ENCODE results near the gene WNT7B.

The WNT7B gene

GRCh38 chr22:45893516-45893915 is 83.4 kb downstream of the WNT7B start:
- H3K9me3 ChIP-seq (ENCODE audit: control insufficient read depth in 5 of 5, low read length in 5 of 5), result no peaks in the 10 kb centered on the region
- H3K27ac ChIP-seq (ENCODE audit: low read depth, low read length), result no peak overlapping the region
- peaks cover 0 to 7% (median 2%) of the 10 kb centered on the region in 5 donors for H3K4me1 ChIP-seq (ENCODE audit: control insufficient read depth in 5 of 5, insufficient read depth in 5 of 5, low read length in 5 of 5)
- peaks cover 44 to 54% (median 48%) of the 10 kb centered on the region in 5 donors for H3K27me3 ChIP-seq (ENCODE audit: control insufficient read depth in 5 of 5, insufficient read depth in 4 of 5, low read length in 5 of 5)
- H3K36me3 ChIP-seq (ENCODE audit: control insufficient read depth in 5 of 5, insufficient read depth in 5 of 5, low read length in 5 of 5), result no peaks in the 10 kb centered on the region
- no peak overlapping the region for H3K9ac ChIP-seq (ENCODE audit: low read length in 5 of 5)
- H3K4me3 ChIP-seq (ENCODE audit: low read depth in 1 of 5, low read length in 5 of 5), result no peak overlapping the region

GRCh38 chr22:45892681-45893461 is 84.1 kb downstream of the WNT7B start:
- Histone ChIP-seq H3K27me3 (ENCODE audit: control insufficient read depth in 5 of 5, insufficient read depth in 4 of 5, low read length in 5 of 5) (peaks cover 42 to 53% (median 50%) of the 10 kb centered on the region in 5 donors), H3K4me3 (ENCODE audit: low read depth in 1 of 5, low read length in 5 of 5) (no peak overlapping the region), H3K9me3 (ENCODE audit: control insufficient read depth in 5 of 5, low read length in 5 of 5) (no peaks in the 10 kb centered on the region), H3K9ac (ENCODE audit: low read length in 5 of 5) (no peak overlapping the region), H3K36me3 (ENCODE audit: control insufficient read depth in 5 of 5, insufficient read depth in 5 of 5, low read length in 5 of 5) (no peaks in the 10 kb centered on the region), H3K4me1 (ENCODE audit: control insufficient read depth in 5 of 5, insufficient read depth in 5 of 5, low read length in 5 of 5) (peaks cover 0 to 7% (median 2%) of the 10 kb centered on the region in 5 donors), H3K27ac (ENCODE audit: low read depth, low read length) (no peak overlapping the region)

GRCh38 chr22:45891996-45892621 is 84.9 kb downstream of the WNT7B start:
- Histone ChIP-seq H3K9ac (ENCODE audit: low read length in 5 of 5) (no peak overlapping the region), H3K27ac (ENCODE audit: low read depth, low read length) (no peak overlapping the region), H3K27me3 (ENCODE audit: control insufficient read depth in 5 of 5, insufficient read depth in 4 of 5, low read length in 5 of 5) (peaks cover 38 to 57% (median 48%) of the 10 kb centered on the region in 5 donors), H3K4me3 (ENCODE audit: low read depth in 1 of 5, low read length in 5 of 5) (no peak overlapping the region), H3K36me3 (ENCODE audit: control insufficient read depth in 5 of 5, insufficient read depth in 5 of 5, low read length in 5 of 5) (no peaks in the 10 kb centered on the region), H3K9me3 (ENCODE audit: control insufficient read depth in 5 of 5, low read length in 5 of 5) (peaks cover 0 to 2% (median 0%) of the 10 kb centered on the region in 5 donors), H3K4me1 (ENCODE audit: control insufficient read depth in 5 of 5, insufficient read depth in 5 of 5, low read length in 5 of 5) (peaks cover 0 to 7% (median 6%) of the 10 kb centered on the region in 5 donors)

- Histone ChIP-seq H3K4me1 (ENCODE audit: control insufficient read depth in 5 of 5, insufficient read depth in 5 of 5, low read length in 5 of 5) (peaks cover 0 to 7% (median 5%) of the 10 kb centered on the region in 5 donors), H3K27me3 (ENCODE audit: control insufficient read depth in 5 of 5, insufficient read depth in 4 of 5, low read length in 5 of 5) (peaks cover 35 to 60% (median 52%) of the 10 kb centered on the region in 5 donors), H3K36me3 (ENCODE audit: control insufficient read depth in 5 of 5, insufficient read depth in 5 of 5, low read length in 5 of 5) (no peaks in the 10 kb centered on the region)
These were observed 85.4 kb downstream of the WNT7B start for GRCh38 chr22:45891471-45891995.

GRCh38 chr22:45891021-45891421 is 85.9 kb downstream of the WNT7B start:
- Histone ChIP-seq H3K9ac (ENCODE audit: low read length in 5 of 5) (no peak overlapping the region), H3K4me1 (ENCODE audit: control insufficient read depth in 5 of 5, insufficient read depth in 5 of 5, low read length in 5 of 5) (peaks cover 0 to 7% (median 5%) of the 10 kb centered on the region in 5 donors), H3K27me3 (ENCODE audit: control insufficient read depth in 5 of 5, insufficient read depth in 4 of 5, low read length in 5 of 5) (peaks cover 33 to 58% (median 50%) of the 10 kb centered on the region in 5 donors)

More at GRCh38 chr22:45891471-45891995, 85.4 kb downstream of the WNT7B start:
- H3K4me3 ChIP-seq (ENCODE audit: low read depth in 1 of 5, low read length in 5 of 5), result no peak overlapping the region
- no peak overlapping the region for H3K27ac ChIP-seq (ENCODE audit: low read depth, low read length)
- no peak overlapping the region for H3K9ac ChIP-seq (ENCODE audit: low read length in 5 of 5)
- H3K9me3 ChIP-seq (ENCODE audit: control insufficient read depth in 5 of 5, low read length in 5 of 5), result peaks cover 0 to 3% (median 0%) of the 10 kb centered on the region in 5 donors

GRCh38 chr22:45890351-45890635 is 86.7 kb downstream of the WNT7B start:
- Histone ChIP-seq H3K27ac (ENCODE audit: low read depth, low read length) (no peak overlapping the region), H3K27me3 (ENCODE audit: control insufficient read depth in 5 of 5, insufficient read depth in 4 of 5, low read length in 5 of 5) (peaks cover 37 to 62% (median 54%) of the 10 kb centered on the region in 5 donors), H3K9ac (ENCODE audit: low read length in 5 of 5) (no peak overlapping the region), H3K4me1 (ENCODE audit: control insufficient read depth in 5 of 5, insufficient read depth in 5 of 5, low read length in 5 of 5) (peaks cover 0 to 7% (median 5%) of the 10 kb centered on the region in 5 donors), H3K9me3 (ENCODE audit: control insufficient read depth in 5 of 5, low read length in 5 of 5) (peaks cover 0 to 3% (median 0%) of the 10 kb centered on the region in 5 donors), H3K36me3 (ENCODE audit: control insufficient read depth in 5 of 5, insufficient read depth in 5 of 5, low read length in 5 of 5) (no peaks in the 10 kb centered on the region), H3K4me3 (ENCODE audit: low read depth in 1 of 5, low read length in 5 of 5) (no peak overlapping the region)

More at GRCh38 chr22:45891021-45891421, 85.9 kb downstream of the WNT7B start:
- H3K36me3 ChIP-seq (ENCODE audit: control insufficient read depth in 5 of 5, insufficient read depth in 5 of 5, low read length in 5 of 5), result no peaks in the 10 kb centered on the region
- no peak overlapping the region for H3K27ac ChIP-seq (ENCODE audit: low read depth, low read length)
- peaks cover 0 to 3% (median 0%) of the 10 kb centered on the region in 5 donors for H3K9me3 ChIP-seq (ENCODE audit: control insufficient read depth in 5 of 5, low read length in 5 of 5)
- no peak overlapping the region for H3K4me3 ChIP-seq (ENCODE audit: low read depth in 1 of 5, low read length in 5 of 5)

GRCh38 chr22:45889539-45890350 is 87.2 kb downstream of the WNT7B start:
- Histone ChIP-seq H3K4me3 (ENCODE audit: low read depth in 1 of 5, low read length in 5 of 5) (no peak overlapping the region), H3K36me3 (ENCODE audit: control insufficient read depth in 5 of 5, insufficient read depth in 5 of 5, low read length in 5 of 5) (no peaks in the 10 kb centered on the region), H3K27me3 (ENCODE audit: control insufficient read depth in 5 of 5, insufficient read depth in 4 of 5, low read length in 5 of 5) (peaks cover 41 to 67% (median 60%) of the 10 kb centered on the region in 5 donors), H3K9me3 (ENCODE audit: control insufficient read depth in 5 of 5, low read length in 5 of 5) (peaks cover 0 to 3% (median 0%) of the 10 kb centered on the region in 5 donors), H3K27ac (ENCODE audit: low read depth, low read length) (no peak overlapping the region), H3K9ac (ENCODE audit: low read length in 5 of 5) (no peak overlapping the region), H3K4me1 (ENCODE audit: control insufficient read depth in 5 of 5, insufficient read depth in 5 of 5, low read length in 5 of 5) (peaks cover 0 to 7% (median 5%) of the 10 kb centered on the region in 5 donors)

GRCh38 chr22:45889093-45889538 is 87.8 kb downstream of the WNT7B start:
- peaks cover 0 to 7% (median 5%) of the 10 kb centered on the region in 5 donors for H3K4me1 ChIP-seq (ENCODE audit: control insufficient read depth in 5 of 5, insufficient read depth in 5 of 5, low read length in 5 of 5)
- no peak overlapping the region for H3K4me3 ChIP-seq (ENCODE audit: low read depth in 1 of 5, low read length in 5 of 5)
- H3K36me3 ChIP-seq (ENCODE audit: control insufficient read depth in 5 of 5, insufficient read depth in 5 of 5, low read length in 5 of 5), result no peaks in the 10 kb centered on the region
- H3K27ac ChIP-seq (ENCODE audit: low read depth, low read length), result no peak overlapping the region
- H3K9me3 ChIP-seq (ENCODE audit: control insufficient read depth in 5 of 5, low read length in 5 of 5), result peaks cover 0 to 3% (median 0%) of the 10 kb centered on the region in 5 donors
- H3K27me3 ChIP-seq (ENCODE audit: control insufficient read depth in 5 of 5, insufficient read depth in 4 of 5, low read length in 5 of 5), result peaks cover 42 to 73% (median 66%) of the 10 kb centered on the region in 5 donors
- H3K9ac ChIP-seq (ENCODE audit: low read length in 5 of 5), result no peak overlapping the region

- no peaks in the 10 kb centered on the region for H3K36me3 ChIP-seq (ENCODE audit: control insufficient read depth in 5 of 5, insufficient read depth in 5 of 5, low read length in 5 of 5)
- H3K27me3 ChIP-seq (ENCODE audit: control insufficient read depth in 5 of 5, insufficient read depth in 4 of 5, low read length in 5 of 5), result peaks cover 46 to 80% (median 73%) of the 10 kb centered on the region in 5 donors
- peaks cover 0 to 3% (median 0%) of the 10 kb centered on the region in 5 donors for H3K9me3 ChIP-seq (ENCODE audit: control insufficient read depth in 5 of 5, low read length in 5 of 5)
- H3K4me3 ChIP-seq (ENCODE audit: low read depth in 1 of 5, low read length in 5 of 5), result no peak overlapping the region
- no peak overlapping the region for H3K27ac ChIP-seq (ENCODE audit: low read depth, low read length)
- no peak overlapping the region for H3K9ac ChIP-seq (ENCODE audit: low read length in 5 of 5)
- peaks cover 0 to 7% (median 5%) of the 10 kb centered on the region in 5 donors for H3K4me1 ChIP-seq (ENCODE audit: control insufficient read depth in 5 of 5, insufficient read depth in 5 of 5, low read length in 5 of 5)
These were observed 88.5 kb downstream of the WNT7B start for GRCh38 chr22:45888221-45889092.
